Measurements from ENCODE around the gene WDR86.

- no peak for TF ChIP-seq POLR2A (IDR thresholded peaks at IDR 0.05; ENCODE audit: low read depth, low read length)
- no peak for TF ChIP-seq POLR2AphosphoS5 (IDR thresholded peaks at IDR 0.05; ENCODE audit: low read depth, low read length)
- TF ChIP-seq TAF1 (IDR thresholded peaks at IDR 0.05; ENCODE audit: borderline replicate concordance, low read depth, low read length), result no peak
These were observed 33.1 kb upstream of the WDR86 start for GRCh38 chr7:151442776-151443496.
